Hematopoietic multipotent progenitor cell treated with erythropoietin and hydrocortisone succinate and interleukin-3 and kit ligand, for 4 days (in vitro differentiated cells): ENCODE results near the gene HNRNPL.
A peak's percentile ranks its signal among the peaks of the same experiment; 100 is the strongest.
"Not testable (repeated sequence)": the region's sequence is repeated elsewhere in the genome, so short reads cannot be mapped to it uniquely, and the experiment has no call there.

ENCODE experiments used
- DNase-seq: peaks from one replicate; pipeline ENCODE4 v3.0.0-alpha.2; 2015

The HNRNPL gene

GRCh38 chr19:38821230-38821825, 28.5 kb downstream of the HNRNPL start:
- not testable (repeated sequence) for DNase-seq

- no peak for DNase-seq
Observed at GRCh38 chr19:38819231-38819920, 30.4 kb downstream of the HNRNPL start.

- DNase-seq, result no peak
Observed at GRCh38 chr19:38817081-38817480, 32.7 kb downstream of the HNRNPL start.

- DNase-seq, result no peak
Observed at GRCh38 chr19:38816131-38816750, 33.5 kb downstream of the HNRNPL start.

- DNase-seq, result no peak
Observed at GRCh38 chr19:38815059-38816001, 34.5 kb downstream of the HNRNPL start.

- DNase-seq, result not testable (repeated sequence)
Observed at GRCh38 chr19:38813932-38814331, 35.9 kb downstream of the HNRNPL start.

- no peak for DNase-seq
Observed at GRCh38 chr19:38813323-38813722, 36.5 kb downstream of the HNRNPL start.

GRCh38 chr19:38812841-38813320, 36.9 kb downstream of the HNRNPL start, which contains the start of gene LGALS4:
TSS of gene LGALS4 (minus strand) at chr19:38812945. CDS start at chr19:38812886, 59 bp downstream.
- DNase-seq, result peak; percentile 55

- no peak for DNase-seq
Observed at GRCh38 chr19:38812009-38812840, 37.6 kb downstream of the HNRNPL start.

GRCh38 chr19:38809592-38810252, 40.1 kb downstream of the HNRNPL start:
- DNase-seq, result no peak

GRCh38 chr19:38808741-38809140, 41.0 kb downstream of the HNRNPL start:
- DNase-seq, result no peak

GRCh38 chr19:38807374-38808098, 42.2 kb downstream of the HNRNPL start:
- DNase-seq, result not testable (repeated sequence)

GRCh38 chr19:38806371-38806770, 43.4 kb downstream of the HNRNPL start:
- DNase-seq, result no peak

GRCh38 chr19:38805180-38805579, 44.6 kb downstream of the HNRNPL start:
- no peak for DNase-seq

- DNase-seq, result no peak
Observed at GRCh38 chr19:38803543-38803942, 46.2 kb downstream of the HNRNPL start.

GRCh38 chr19:38801359-38802095, 48.3 kb downstream of the HNRNPL start:
- no peak for DNase-seq

GRCh38 chr19:38800577-38801347, 49.0 kb downstream of the HNRNPL start:
- DNase-seq, result no peak

- DNase-seq, result no peak
Observed at GRCh38 chr19:38799104-38799503, 50.7 kb downstream of the HNRNPL start.

GRCh38 chr19:38797781-38798180, 52.0 kb downstream of the HNRNPL start:
- DNase-seq, result not testable (repeated sequence)
